DOHH2 (cell line): ENCODE data around the gene GCG.

Experiments
- H3F3A ChIP-seq: fragments of 200-600 bp; sonication (generic), shearing (Covaris generic); 2 replicates; pipeline ENCODE4 v1.6.0; 2016; ENCODE audit warnings: antibody characterized with exemption, mild to moderate bottlenecking; ENCODE audit not compliant: control insufficient read depth, insufficient read depth
- H3K27ac ChIP-seq: fragments of 200-600 bp; sonication (generic); 2 replicates; pipeline ENCODE4 v1.5.1; 2014; ENCODE audit warnings: low read depth, mild to moderate bottlenecking, low read length, moderate library complexity
- H3K27me3 ChIP-seq: fragments of 200-600 bp; sonication (generic); 2 replicates; pipeline ENCODE4 v1.6.1; 2014; ENCODE audit warnings: mild to moderate bottlenecking, low read length, mixed read lengths; ENCODE audit not compliant: control insufficient read depth
- H3K36me3 ChIP-seq: fragments of 200-600 bp; sonication (generic); 2 replicates; pipeline ENCODE4 v1.6.1; 2014; ENCODE audit warnings: mild to moderate bottlenecking, low read length, moderate library complexity, mixed read lengths; ENCODE audit not compliant: control insufficient read depth
- H3K4me1 ChIP-seq: fragments of 200-600 bp; sonication (generic); 2 replicates; pipeline ENCODE4 v1.6.1; 2014; ENCODE audit warnings: mild to moderate bottlenecking, low read length, mixed read lengths; ENCODE audit not compliant: control insufficient read depth
- H3K4me2 ChIP-seq: fragments of 200-600 bp; sonication (generic); 2 replicates; pipeline ENCODE4 v1.6.0; 2014; ENCODE audit warnings: mild to moderate bottlenecking, low read length, moderate library complexity
- H3K4me3 ChIP-seq: fragments of 200-600 bp; sonication (generic); 2 replicates; pipeline ENCODE4 v1.5.1; 2014; ENCODE audit warnings: mild to moderate bottlenecking, low read length, mixed read lengths
- H3K79me2 ChIP-seq: fragments of 200-600 bp; sonication (generic); 2 replicates; pipeline ENCODE4 v1.6.1; 2014; ENCODE audit warnings: mild to moderate bottlenecking, low read length, mixed read lengths; ENCODE audit not compliant: control insufficient read depth
- H3K9me2 ChIP-seq: fragments of 200-600 bp; sonication (generic); replicated peaks from 2 replicates; pipeline ENCODE4 v1.6.1; 2014; ENCODE audit warnings: mild to moderate bottlenecking, low read length, mixed read lengths; ENCODE audit not compliant: control insufficient read depth
- H3K9me3 ChIP-seq: fragments of 200-600 bp; sonication (generic); 2 replicates; pipeline ENCODE4 v1.6.1; 2014; ENCODE audit warnings: antibody characterized with exemption, low read length, mixed read lengths; ENCODE audit not compliant: control insufficient read depth, insufficient read depth
- H4K20me1 ChIP-seq: fragments of 200-600 bp; sonication (generic); 2 replicates; pipeline ENCODE4 v1.6.0; 2014; ENCODE audit warnings: low read depth, mild to moderate bottlenecking, antibody characterized with exemption, low read length, moderate library complexity; ENCODE audit not compliant: control insufficient read depth, insufficient read depth
- CTCF ChIP-seq: fragments of 200-600 bp; sonication (generic); IDR thresholded peaks from one replicate; pipeline ENCODE4 v1.5.1; 2014; ENCODE audit warnings: antibody characterized with exemption, mild to moderate bottlenecking, low read depth, low read length; ENCODE audit not compliant: poor library complexity, severe bottlenecking
- EZH2phosphoT487 ChIP-seq: fragments of 200-600 bp; sonication (generic); IDR thresholded peaks from 2 replicates; pipeline ENCODE4 v1.6.1; 2017; ENCODE audit warnings: borderline replicate concordance, mild to moderate bottlenecking, antibody characterized with exemption, low read length, moderate library complexity, mixed read lengths

The GCG gene

GRCh38 chr2:162185541-162186232 lies 33.6 kb upstream of the GCG start:
- Histone ChIP-seq H3K9me2 (no peaks in the 10 kb centered on the region), H3K27ac (no peak overlapping the region), H3K4me1 (no peaks in the 10 kb centered on the region), H3K79me2 (no peaks in the 10 kb centered on the region), H3K36me3 (no peaks in the 10 kb centered on the region), H3K27me3 (0 out of 2 replicates have a peak, but pooled peaks cover 6% of the 10 kb centered on the region), H3K4me3 (no peak overlapping the region), H3K4me2 (no peak overlapping the region), H3F3A (no peaks in the 10 kb centered on the region), H3K9me3 (no peaks in the 10 kb centered on the region), H4K20me1 (no peaks in the 10 kb centered on the region)
- TF ChIP-seq EZH2phosphoT487 (no peak), CTCF (no peak)

- H3K9me2 ChIP-seq: no peaks in the 10 kb centered on the region
- H3K27me3 ChIP-seq: 0 out of 2 replicates have a peak, but pooled peaks cover 6% of the 10 kb centered on the region
- no peak overlapping the region for H3K4me3 ChIP-seq
- no peaks in the 10 kb centered on the region for H3K79me2 ChIP-seq
- H3K4me2 ChIP-seq: no peak overlapping the region
- no peaks in the 10 kb centered on the region for H3F3A ChIP-seq
- no peak overlapping the region for H3K27ac ChIP-seq
- no peaks in the 10 kb centered on the region for H3K4me1 ChIP-seq
- TF ChIP-seq CTCF (no peak), EZH2phosphoT487 (no peak)
- no peaks in the 10 kb centered on the region for H3K36me3 ChIP-seq
- no peaks in the 10 kb centered on the region for H3K9me3 ChIP-seq
- no peaks in the 10 kb centered on the region for H4K20me1 ChIP-seq
Measured at GRCh38 chr2:162184821-162185450, 32.9 kb upstream of the GCG start.

GRCh38 chr2:162184359-162184758 lies 32.3 kb upstream of the GCG start:
- Histone ChIP-seq H3K9me3 (no peaks in the 10 kb centered on the region), H3K36me3 (no peaks in the 10 kb centered on the region), H3K27ac (no peak overlapping the region), H3K4me1 (no peaks in the 10 kb centered on the region), H3K4me3 (no peak overlapping the region), H3K27me3 (0 out of 2 replicates have a peak, but pooled peaks cover 6% of the 10 kb centered on the region), H3K4me2 (no peak overlapping the region), H3K79me2 (no peaks in the 10 kb centered on the region), H3K9me2 (no peaks in the 10 kb centered on the region), H4K20me1 (no peaks in the 10 kb centered on the region), H3F3A (no peaks in the 10 kb centered on the region)
- TF ChIP-seq CTCF: no peak
- TF ChIP-seq EZH2phosphoT487: no peak
